GM21526 (cell line): ENCODE measurements around the gene TMEM43.

Experiments used
- ATAC-seq: cut with Tn5 transposase; IDR thresholded peaks from one replicate; pipeline ENCODE4 v1.9.1; 2021; ENCODE audit warnings: moderate library complexity; ENCODE audit not compliant: unreplicated experiment, low FRiP score

The TMEM43 gene

DNA sequence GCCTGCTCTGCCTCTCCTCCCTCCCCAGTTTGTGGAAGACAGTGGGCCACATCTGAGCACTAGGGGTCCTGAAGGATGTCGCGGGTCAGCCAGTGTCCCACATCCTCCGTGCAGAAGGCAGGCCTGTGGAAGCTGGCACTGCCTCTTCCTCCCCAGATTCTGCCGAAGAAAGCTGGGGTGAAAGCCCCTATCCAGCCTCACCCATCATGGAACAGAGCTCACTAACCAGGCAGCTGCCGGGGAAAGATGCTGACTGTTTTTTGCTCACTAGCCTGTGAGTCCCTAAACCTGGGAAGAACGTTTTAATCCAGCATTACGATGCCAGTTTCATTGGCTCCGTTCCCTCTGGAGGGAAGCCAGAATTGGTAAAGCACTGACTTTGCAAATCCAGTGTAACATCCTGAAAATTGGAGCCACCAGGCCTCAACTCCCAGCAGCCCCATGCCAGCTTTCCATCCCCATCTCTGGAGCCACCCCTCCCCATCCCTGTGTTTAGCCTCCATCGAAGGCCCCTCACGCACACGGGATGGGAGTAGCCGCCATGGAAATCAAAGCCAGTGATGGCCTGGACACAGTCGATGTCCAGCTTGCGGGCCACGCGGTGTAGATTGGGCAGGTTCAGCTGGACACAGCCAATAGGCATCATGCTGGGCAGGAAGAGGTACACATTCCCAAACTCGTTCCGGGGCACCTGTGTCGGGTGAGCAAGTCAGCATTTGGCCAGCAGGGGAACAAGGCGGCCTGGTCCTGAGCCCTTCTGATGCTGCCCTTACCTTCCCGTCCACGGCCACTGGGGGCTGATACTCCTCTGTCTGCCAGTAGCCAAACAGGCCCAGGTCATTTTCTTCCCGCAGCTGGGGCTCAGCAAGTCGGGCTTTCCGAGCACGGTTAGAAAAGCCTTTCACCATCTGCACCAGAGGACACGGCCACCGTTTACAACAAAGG, 23.5 kb downstream of the TMEM43 start:
- ATAC-seq: no peak

DNA sequence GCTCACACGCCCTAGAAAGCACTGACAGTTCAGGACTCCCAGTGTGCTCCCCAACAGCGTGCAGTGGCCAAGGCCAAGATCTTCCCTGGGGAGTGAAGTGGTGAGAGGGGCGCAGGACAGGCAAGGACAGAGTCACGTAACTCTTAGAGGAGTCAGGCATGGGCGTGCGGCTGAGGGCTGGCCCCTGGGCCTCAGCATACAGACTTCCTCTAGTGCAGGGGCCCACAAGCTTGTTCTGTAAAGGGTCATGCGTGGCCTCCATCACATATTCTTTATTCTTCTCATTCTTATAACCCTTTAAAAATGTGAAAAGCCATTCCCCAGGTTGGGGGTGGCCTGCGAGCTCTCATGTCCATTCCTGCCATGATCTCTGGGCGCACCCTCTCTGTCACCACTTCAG, 25.2 kb downstream of the TMEM43 start:
- no peak for ATAC-seq

DNA sequence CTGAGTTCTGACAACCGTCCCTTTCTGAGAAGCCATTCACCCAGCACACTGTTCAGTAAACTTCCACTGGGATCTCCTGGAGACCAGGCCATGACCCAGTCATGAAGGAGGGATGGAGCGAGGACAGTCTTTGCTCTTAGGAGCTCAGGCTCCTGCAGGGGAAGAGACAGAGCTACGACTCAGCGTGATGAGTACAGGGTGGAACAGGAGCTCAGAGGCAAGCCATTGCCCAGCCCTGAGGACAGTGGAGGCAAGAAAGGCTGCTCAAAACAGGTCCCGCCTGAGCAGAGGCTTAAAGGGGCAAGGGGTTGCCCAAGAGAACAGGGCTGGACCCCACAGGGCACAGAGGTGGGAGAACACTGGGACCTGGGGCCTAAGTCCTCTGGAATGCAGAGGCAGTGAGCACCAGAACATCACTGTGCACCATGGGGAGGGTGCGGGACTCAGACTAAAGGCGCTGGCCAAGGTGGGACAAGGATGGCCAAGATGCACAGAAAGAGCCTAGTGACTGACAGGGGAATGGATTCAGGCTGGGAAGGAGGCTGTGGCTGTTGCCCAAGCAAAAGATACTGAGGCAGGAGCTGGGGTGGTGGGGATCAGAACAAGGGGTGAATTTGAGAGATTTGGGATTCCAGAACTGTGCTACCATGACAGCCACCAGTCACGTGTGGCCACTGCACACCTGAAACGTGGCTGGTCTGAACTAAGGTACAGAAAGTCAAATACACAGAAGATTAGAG, 25.8 kb downstream of the TMEM43 start:
- no peak for ATAC-seq

DNA sequence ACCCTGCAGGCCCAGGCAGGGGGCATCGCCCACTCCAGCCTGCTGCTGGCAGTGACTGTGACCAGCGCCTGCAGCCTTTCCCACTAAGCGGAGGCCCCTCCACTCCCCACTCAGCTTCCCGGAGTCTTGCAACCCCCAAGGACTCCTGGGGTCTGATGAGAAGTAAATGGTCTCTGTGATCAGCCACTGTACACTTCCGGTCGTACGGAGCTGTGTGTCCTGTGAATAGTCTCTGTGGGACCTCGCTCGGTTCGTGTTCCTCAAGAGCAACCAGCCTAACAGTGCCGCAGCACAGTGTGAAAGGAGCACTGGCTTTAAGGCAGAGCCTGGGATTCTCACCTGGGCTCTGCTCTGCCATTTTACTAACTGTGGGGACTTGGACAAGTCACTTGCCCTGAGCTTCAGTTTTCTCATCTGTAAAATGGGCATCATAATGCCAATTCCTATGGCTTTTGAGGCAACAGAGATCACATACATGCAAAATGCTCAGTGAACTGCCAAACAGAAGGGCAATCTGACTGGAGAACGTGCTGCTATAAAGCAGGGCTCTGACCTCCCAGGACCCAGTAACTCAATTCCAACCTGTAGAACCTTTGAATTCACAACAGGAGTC, 26.7 kb downstream of the TMEM43 start:
- no peak for ATAC-seq

DNA sequence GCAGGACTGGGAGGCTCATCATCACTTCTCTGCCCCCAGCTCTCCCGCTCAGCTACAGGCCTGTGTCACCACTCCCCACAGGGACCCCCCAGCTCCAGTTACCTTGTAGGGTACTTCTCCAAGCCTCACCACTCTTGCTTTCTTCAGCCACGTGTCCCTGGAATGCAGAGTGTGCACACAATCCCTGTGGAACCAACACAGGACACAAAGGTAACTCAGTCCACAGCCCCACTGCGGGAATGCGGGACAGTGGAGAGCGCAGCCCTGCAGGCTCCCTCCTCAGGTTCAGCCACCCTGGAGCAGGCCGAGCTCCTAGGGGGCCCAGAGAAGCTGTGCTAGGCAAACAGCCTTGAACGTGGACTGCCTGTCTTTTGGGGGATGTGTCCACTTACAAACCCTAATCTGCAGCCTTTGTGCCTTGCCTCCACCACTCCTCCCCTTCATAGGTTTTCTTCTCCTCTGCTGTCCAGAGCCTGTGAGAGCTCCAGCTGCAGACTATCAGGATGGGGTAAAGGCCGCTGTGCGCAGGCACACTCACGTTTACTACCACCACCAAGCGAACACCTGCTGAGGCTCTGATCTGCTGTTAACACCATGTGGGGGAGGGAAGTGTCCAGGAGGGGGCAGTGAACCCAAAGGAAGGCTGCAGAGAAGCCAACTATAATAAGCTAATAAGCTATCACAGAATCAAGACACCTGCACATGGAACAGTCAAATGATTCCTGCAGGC, 27.5 kb downstream of the TMEM43 start:
- ATAC-seq: no peak

DNA sequence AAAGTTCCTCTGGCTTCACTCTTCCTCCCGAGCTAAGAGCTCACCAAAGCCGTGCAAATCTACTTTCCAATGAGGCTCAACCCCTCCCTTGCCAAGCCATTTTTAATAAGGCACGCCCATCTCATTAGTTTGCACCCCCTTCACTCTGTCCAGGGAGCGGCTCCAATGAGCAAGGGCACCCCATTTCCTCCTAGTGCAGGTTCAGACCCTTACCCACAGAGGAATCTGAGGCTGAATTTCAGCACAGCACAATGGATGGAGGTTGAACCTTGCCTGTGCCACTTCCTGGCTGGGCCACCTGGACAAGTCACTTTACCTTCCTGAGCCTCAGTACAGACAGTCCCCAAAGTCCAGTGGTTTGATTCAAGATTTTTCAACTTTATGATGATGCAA, 28.1 kb downstream of the TMEM43 start:
- no peak for ATAC-seq

DNA sequence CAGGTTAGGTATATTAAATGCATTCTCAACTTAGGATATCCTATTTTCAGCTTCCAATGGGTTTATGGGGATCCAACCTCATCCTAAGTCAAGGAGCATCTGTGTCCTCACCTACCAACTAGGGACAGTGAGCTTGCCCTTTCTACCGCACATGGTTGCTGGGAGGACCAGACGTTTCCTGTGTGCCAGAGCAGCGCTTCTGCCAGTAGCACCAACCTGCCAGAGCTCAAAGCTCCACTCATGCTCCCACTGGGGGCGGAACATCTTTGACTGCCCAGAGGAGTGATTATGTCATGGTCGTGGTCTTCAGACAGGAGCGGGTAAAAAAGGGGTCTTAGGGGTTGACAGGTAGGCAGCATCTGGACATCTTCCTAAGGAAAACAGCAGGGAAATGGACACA, 28.8 kb downstream of the TMEM43 start:
- no peak for ATAC-seq

DNA sequence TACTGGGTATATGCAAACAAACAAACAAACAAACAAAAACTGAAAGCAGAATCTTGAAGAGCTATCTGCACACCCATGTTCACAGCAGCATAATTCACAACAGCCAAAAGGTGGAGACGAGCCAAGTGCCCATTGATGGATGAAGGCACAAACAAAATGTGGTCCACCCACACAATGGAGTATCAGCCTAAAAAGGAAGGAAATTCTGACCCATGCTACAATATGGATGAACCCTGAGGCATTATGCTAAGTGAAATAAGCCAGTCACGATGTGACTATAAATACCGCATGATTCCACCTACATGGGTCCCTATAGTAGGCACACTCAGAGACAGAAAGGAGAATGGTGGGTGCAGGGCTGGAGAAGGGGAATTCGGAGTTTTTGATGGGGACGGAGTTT, 29.4 kb downstream of the TMEM43 start:
- no peak for ATAC-seq

DNA sequence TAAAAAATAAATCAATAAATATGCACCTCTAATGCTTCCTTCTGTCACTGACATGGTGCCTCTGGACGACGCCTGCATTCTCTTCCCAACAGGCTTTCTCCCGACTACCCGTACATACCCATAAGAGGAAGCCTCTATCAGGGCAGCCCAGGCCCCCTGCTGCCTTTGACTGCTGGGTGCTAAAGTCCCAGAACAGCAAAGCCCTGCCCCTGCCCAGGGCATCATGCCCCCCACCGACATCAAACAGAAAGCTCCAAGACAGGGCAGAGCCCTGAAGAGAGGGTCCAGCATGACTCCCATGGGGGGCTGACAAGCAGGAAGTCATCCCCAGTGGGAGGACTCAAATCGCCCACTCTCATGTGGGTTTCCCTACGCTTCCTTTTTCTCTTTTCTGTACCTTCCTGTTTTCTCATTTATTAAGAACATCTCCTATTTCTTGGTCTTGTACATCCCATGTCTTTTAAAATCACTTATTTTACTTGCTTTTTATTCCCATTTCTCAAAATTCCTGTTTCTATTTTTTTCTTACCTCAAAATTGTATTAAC, 30.1 kb downstream of the TMEM43 start:
- ATAC-seq: no peak

DNA sequence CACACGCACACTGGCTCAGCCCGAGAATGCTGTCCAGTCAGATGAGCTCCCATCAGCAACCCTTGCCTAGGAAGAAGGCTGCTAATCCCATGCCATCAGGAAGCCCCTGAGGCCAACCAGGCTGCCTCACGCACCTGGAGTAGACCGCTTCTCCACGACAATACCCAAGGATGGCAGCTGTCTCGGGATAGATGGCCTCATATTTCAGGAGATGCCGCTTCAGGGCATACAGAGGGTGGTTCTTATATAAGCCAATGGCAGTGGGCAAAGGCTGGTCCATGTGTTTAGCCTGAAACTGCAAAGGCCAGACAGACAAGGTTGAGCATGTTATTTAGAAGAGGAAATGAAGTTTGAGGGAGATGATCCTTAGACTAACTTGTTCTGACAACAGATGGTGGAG, 31.3 kb downstream of the TMEM43 start:
- ATAC-seq: no peak

DNA sequence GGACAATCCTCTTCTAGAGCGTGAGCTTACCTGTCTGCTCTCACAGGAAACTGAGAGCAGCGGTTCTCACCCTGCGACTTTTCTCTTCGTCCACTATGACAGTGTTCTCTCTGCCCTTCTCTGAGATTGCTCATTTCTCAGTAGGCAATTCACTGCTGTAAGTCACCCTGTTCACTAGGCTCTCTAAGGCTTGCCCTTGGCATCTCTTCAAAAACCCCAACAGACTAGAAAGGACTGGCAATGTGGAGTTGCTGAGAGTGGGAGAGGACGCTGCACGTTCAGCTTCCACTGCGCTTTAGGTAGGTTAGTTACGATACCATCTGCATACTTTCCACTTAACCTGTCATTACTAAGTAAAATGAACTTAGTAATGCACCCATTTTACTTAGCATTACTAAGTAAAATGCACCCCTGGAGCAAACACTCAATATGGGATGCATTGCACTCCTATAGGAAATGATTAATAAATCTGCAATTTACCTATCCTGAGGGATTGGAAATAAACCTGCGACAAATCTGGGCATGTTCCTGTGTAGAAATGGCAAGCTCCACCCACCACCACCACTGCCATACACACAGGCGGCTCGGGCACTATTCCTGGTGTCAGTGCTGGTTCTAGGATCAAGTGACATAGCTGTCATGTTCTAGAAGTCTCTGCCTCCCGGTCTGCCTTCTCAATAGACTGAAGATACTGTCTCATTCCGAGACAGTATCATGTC, 32.1 kb downstream of the TMEM43 start:
- ATAC-seq: no peak

DNA sequence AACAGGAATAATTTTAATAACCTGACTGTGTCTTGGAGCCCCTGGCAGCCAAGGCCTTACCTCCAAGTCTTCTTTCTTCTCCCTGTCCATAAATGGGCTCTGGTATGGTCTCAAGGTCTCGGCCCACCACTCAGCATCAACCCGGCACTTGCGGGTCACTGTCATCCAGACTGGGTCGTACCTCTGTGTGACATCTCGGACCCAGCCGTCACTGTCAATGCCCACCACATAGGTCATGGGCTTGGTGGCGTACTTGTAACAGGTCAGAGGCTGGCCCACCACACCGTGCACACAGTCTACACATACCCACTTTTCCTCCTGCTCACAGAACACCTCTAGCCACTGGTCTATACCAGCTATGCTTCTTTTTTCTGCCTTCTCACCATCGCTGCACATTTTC, 33.1 kb downstream of the TMEM43 start:
- no peak for ATAC-seq

DNA sequence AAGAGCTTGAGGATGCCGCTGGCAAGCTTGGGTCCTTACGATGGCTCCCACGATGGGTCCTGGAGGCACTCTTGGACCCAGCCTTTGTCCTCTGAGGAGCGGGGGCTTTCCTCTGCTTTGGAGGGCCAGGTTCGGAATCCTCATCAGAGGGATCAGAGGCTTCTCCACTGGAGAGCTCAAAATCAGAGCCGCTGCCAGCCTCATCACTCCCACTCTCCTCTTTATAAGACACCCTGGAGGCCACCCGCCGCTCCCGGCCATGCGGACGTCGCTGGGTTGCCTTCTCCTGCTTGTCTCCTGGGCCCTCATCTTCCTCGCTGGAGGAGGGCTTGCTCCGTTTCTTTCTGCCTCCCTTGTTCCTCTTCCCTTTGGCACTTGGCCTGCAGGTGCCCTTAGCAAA, 33.5 kb downstream of the TMEM43 start:
- ATAC-seq: no peak

DNA sequence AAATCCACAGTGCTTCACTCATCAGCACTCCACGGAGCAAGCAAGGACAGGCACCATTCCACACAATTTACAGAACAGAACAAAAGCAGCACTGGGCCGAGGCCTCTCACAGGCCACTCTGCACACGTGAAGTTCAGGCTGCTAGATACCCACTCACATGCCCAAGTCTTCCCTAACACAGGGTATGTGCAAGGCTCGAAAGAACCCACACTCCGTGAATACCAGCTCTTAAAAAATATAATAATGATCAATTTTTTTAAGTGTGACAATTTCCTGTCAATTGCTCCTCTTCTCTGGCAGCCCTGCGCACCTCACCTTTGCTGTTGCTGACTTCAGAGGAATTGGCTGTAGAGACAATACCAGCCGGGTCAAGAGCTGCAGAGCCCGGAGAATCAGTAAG, 34.6 kb downstream of the TMEM43 start:
- no peak for ATAC-seq

DNA sequence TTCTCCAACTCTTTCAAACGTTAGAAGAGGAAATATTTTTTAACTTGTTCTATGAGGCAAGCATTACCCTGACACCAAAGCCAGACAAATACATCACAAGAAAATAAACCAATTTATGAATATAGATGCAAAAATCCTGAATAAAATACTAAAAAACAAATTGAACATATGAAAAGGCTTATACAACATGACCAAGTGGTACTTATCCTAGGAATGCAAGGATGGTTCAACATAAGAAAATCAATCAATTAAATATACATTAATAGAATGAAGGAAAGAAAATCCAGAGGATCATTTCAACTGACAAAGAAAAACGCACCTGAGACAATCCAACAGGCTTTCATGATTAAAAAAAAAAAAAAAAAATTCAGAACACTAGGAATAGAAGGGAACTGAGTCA, 36.4 kb downstream of the TMEM43 start:
- no peak for ATAC-seq

DNA sequence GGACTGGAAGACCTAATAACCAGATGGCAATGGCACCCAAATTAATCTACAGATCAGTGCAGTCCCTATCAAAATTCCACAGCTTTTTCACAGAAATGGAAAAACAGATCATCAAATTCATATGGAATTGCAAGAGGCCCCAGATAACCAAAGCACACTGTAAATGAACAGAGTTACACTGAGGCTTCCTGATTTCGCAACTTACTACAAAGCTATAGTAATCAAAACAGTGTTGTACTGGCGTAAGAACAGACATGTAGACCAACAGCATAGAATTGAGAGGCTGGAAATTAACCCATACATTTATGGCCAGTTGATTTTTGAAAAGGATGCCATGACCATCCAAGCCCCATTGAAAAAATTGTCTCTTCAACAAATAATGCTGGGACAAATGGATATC, 37.3 kb downstream of the TMEM43 start:
- ATAC-seq: no peak

DNA sequence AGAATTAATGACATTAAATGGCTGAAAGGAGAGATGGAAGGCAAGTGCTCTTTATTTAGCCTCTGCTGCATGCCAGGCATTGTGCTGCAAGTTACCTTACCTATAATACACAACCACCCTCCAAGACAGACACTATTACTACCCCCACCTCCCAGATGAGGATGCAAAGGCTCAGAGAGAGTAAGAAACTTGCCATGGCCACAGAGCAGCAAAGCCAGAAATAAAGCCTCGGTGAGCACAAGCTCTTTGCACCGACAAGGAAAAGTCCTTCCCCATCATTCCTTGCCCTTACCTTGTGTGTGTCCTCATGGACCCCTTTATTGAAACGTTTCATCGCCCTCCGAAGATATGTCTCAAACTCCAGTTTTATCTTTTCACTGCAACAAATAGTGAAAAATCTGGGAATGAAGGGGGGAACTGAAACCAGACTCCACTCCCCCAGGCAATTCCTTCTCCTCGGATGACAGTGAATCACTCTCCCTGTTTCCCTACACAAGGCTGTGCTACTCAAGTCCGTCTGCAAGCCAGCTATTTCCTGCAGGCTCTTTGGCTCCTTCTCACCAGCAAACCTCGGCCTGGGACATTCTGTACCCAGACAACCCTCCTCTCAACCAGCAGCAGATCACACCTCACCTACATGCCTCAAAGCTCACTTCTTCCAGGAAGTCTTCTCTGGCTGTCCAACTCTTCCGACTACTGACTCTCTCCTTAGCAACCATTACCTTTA, 42.2 kb downstream of the TMEM43 start:
- no peak for ATAC-seq

DNA sequence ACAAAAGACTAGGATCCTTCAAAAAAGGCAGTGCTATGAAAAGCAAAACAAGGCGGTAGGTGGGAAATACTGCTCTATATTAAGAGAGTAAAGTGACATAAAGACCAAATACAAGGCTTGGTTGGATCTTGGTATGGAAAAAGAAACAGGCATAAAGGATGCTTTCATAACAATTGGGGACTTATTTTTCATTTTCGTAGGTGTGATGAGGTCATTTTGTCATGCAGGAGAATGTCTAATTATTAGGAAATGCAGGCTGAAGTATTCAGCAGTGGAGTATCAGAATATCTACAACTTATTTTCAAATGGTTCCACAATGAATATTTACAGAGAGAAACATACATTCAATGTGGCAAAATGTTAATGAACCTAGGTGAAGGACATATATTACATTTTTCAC, 44.6 kb downstream of the TMEM43 start:
- no peak for ATAC-seq

DNA sequence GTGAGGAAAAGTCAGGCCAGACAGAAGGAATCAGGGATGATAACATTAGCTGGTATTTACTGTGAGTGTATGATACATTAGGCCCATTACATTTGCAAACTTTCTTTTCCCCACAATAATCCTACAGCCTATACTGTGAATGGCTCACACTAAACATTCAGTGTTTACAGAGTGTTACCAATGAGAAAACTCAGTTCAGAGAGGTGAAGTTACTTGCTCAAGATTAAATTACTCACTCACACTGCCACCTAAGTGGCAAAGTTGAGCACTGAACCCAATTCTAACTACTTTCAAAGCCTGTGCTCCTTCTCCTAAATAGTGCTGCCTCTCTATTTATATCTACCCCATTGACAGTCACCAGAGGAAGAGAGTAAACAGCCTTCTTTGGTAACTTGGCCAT, 45.0 kb downstream of the TMEM43 start:
- ATAC-seq: no peak
